Left ventricle myocardium inferior (tissue), 1 donor: ENCODE data around the gene RUNX1. TPM values are rescaled to one million over a fixed set of nuclear protein-coding genes. Genes with fewer than 3 reads are reported as not detected.

Experiments used
- DNase-seq: peaks from one replicate; pipeline ENCODE4 v3.0.0-alpha.2; 2020
- H3K27ac ChIP-seq: fragments of 200-600 bp; replicated peaks from 2 replicates; pipeline ENCODE4 v1.8.0; 2021
- H3K27me3 ChIP-seq: fragments of 200-600 bp; 2 replicates; pipeline ENCODE4 v1.8.0; 2021; ENCODE audit warnings: low read depth
- H3K36me3 ChIP-seq: fragments of 200-600 bp; 2 replicates; pipeline ENCODE4 v1.8.0; 2021
- H3K4me1 ChIP-seq: fragments of 200-600 bp; 2 replicates; pipeline ENCODE4 v1.8.0; 2021
- H3K4me3 ChIP-seq: fragments of 200-600 bp; 2 replicates; pipeline ENCODE4 v1.8.0; 2021; ENCODE audit warnings: mild to moderate bottlenecking, moderate library complexity
- H3K9me3 ChIP-seq: fragments of 200-600 bp; replicated peaks from 2 replicates; pipeline ENCODE4 v1.8.0; 2021
- intact Hi-C: fragments of 100-400 bp; cut with micrococcal nuclease; formaldehyde crosslinking; loops from one replicate; pipeline ENCODE4 v1.11.0; 2022
- total RNA-seq: library from RNA; stranded (reverse); fragmentation: NEBNext Ultra II Directional; extraction: Animal tissue kit (Norgen Biotek cat#: 25700); gene quantifications from one replicate; pipeline ENCODE4 v1.2.1, GENCODE V29; 2021
- TF ChIP-seq, protein P1 (sequence below): fragments of 200-600 bp; IDR thresholded peaks from 2 replicates; pipeline ENCODE4 v1.8.0; 2021; ENCODE audit warnings: antibody characterized with exemption, mild to moderate bottlenecking, borderline replicate concordance
- donor health status: DM: no; HTN: yes; CAD: no; lungs with severe emphysema.

The RUNX1 gene
- total RNA-seq, 1 donor from 2014 or later = 1.5 TPM

DNA sequence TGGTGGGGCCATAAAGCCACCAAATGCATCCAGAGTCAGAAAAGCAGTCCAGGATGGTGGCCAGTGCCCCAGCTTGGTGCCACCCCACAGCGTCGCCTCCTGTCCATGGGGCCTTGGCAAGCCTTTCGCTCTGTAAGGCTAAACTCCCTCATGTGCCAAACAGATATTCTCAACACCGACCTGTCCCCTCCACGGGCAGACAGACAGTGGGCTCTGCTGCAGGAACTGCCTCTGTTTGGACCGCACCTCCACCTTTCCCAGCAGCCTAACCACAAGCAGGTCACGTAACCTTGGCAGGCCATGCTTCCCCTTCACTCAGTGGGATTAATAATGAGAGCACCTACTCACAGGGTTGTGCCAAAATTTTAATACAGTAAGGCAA lies 11.7 kb downstream of the RUNX1 start:
- no peak for DNase-seq
- H3K27me3 ChIP-seq = peaks cover 78% of the 10 kb centered on the region
- H3K9me3 ChIP-seq = no peaks in the 10 kb centered on the region
- TF ChIP-seq, protein P1, sequence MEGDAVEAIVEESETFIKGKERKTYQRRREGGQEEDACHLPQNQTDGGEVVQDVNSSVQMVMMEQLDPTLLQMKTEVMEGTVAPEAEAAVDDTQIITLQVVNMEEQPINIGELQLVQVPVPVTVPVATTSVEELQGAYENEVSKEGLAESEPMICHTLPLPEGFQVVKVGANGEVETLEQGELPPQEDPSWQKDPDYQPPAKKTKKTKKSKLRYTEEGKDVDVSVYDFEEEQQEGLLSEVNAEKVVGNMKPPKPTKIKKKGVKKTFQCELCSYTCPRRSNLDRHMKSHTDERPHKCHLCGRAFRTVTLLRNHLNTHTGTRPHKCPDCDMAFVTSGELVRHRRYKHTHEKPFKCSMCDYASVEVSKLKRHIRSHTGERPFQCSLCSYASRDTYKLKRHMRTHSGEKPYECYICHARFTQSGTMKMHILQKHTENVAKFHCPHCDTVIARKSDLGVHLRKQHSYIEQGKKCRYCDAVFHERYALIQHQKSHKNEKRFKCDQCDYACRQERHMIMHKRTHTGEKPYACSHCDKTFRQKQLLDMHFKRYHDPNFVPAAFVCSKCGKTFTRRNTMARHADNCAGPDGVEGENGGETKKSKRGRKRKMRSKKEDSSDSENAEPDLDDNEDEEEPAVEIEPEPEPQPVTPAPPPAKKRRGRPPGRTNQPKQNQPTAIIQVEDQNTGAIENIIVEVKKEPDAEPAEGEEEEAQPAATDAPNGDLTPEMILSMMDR = no peak
- H3K36me3 ChIP-seq = no peaks in the 10 kb centered on the region
- H3K4me3 ChIP-seq = no peak overlapping the region
- no peak overlapping the region for H3K27ac ChIP-seq
- intact Hi-C loops = no loop called here
- H3K4me1 ChIP-seq = no peaks in the 10 kb centered on the region

DNA sequence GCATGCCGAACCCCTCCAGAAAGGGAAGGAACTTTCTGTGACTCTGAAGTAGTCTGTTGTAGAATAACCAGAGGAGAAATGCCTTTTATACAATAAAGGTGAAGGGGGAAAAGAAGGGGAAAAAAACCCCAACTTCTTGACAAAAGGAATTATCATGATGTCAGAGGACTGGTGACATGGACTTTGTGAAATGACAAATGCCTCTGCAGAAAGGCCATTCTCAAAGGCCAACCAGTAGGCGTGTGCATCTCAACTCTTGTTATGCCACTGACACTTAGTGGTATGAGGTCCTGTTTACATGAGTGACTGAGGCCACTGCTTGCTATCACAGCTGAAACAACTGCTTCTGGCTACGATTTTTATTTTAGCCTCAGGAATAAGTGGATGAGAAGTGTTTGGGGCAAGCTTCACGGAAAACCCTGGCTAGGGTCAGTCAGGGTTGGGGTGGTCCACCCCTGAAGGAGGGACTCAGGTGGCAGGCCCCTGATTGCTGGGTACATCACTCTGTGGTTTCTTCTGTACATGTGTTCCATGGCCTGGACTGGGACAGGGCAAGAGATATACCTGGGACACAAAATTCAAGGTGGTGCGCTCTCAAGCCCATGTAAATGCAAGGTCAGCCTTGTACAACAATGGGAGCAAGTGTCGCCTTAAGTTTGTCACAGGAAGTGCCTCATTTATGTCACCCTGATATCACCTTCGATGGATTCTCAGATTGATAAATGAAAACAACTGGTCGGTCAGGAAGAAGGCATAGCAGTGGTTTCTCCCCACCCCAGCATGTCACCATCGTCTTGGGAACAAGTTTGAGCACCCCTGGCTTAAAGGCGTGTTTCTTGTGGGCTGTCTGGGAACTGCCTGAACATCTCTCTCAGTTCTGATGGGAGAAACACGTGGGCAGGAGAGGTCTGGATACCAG lies 12.4 kb downstream of the RUNX1 start:
- H3K4me1 ChIP-seq = no peaks in the 10 kb centered on the region
- TF ChIP-seq, protein P1 = no peak
- H3K36me3 ChIP-seq = no peaks in the 10 kb centered on the region
- H3K27ac ChIP-seq = no peak overlapping the region
- no peak for DNase-seq
- peaks cover 82% of the 10 kb centered on the region for H3K27me3 ChIP-seq
- H3K9me3 ChIP-seq = no peaks in the 10 kb centered on the region
- H3K4me3 ChIP-seq = no peak overlapping the region
- intact Hi-C loops = no loop called here

DNA sequence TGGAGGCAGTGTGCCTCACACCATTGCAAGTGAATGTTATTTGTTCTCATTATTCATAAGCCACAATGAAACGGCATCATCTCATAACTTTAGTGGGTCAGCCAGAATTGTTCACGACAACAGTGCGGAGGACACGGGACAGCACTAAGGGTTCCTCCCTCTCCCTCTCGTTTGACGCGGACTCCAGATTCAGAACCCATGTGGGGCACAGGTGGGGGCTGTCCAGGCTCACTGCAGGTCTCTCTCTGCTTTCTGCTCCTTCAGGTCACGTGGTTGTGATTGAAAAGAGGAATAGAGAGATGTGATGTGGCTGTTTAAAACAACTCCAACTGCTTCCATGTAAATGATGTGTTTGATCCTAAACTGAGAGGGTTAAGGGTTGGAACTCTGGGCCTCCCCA lies 13.5 kb downstream of the RUNX1 start:
- no peak for DNase-seq

DNA sequence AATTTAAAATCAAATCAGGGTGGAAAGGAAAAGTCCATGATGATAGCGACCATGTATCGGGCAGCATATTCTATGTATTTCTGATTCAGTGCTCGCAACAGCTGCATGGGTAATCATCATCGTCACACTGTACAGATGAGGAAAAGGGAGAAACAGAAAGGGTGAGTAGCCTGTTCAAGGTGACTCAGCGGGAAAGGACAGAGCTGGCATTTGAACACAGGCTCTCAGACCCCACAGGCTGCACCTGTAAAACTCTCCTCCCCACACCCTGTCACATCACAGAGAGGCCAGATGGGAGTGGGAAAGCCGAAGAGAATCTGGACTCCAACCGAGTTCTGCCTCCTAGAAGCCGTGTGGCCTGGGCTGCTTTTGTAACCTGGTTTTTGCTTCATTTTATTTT lies 14.0 kb downstream of the RUNX1 start:
- no peaks in the 10 kb centered on the region for H3K4me1 ChIP-seq
- no peaks in the 10 kb centered on the region for H3K9me3 ChIP-seq
- intact Hi-C loops = no loop called here
- DNase-seq = no peak
- H3K36me3 ChIP-seq = no peaks in the 10 kb centered on the region
- TF ChIP-seq, protein P1 = no peak
- H3K27me3 ChIP-seq = peaks cover 87% of the 10 kb centered on the region
- no peak overlapping the region for H3K27ac ChIP-seq
- no peak overlapping the region for H3K4me3 ChIP-seq

More for the DNA sequence above, 13.5 kb downstream of the RUNX1 start:
- Histone ChIP-seq H3K9me3 (no peaks in the 10 kb centered on the region), H3K27ac (no peak overlapping the region), H3K4me3 (no peak overlapping the region), H3K27me3 (peaks cover 87% of the 10 kb centered on the region), H3K36me3 (no peaks in the 10 kb centered on the region), H3K4me1 (no peaks in the 10 kb centered on the region)
- intact Hi-C loops = no loop called here
- TF ChIP-seq, protein P1 = no peak

DNA sequence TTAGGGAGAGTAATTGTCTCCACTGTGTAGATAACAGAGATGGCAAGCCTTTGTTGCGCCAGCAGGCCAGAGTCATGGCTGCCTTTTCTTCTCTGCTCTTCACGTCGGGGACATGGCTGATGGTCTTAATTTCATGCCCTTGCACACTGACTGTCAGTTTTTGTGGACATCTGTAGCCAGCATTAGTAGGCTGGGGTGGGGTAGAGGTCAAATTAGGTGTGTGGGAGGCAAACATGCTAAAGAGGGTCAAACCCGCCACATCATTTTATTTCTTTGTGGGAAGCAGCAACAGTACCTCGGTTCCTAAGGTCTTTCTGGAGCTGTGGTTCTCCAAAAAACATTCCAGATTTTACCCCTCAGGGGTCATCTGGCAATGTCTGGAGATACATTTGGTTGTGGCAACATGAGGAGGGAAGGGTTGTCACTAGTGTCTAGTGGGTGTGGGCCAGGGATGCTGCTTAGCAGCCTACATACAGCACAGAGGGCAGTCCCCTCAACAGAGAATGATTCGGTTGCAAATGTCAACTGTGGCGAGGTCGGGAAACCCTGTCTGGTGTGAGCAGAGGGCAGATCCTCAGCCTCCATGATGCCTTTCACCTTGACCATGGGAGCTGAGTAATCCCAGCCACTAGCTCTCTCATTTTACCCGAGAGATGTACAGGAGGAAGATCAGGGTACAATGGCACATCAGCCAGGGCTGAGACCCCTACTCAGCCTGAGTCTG lies 14.7 kb downstream of the RUNX1 start:
- Histone ChIP-seq H3K36me3 (no peaks in the 10 kb centered on the region), H3K4me1 (no peaks in the 10 kb centered on the region), H3K27me3 (peaks cover 90% of the 10 kb centered on the region), H3K4me3 (no peak overlapping the region), H3K9me3 (no peaks in the 10 kb centered on the region), H3K27ac (no peak overlapping the region)
- TF ChIP-seq, protein P1 = no peak
- DNase-seq = no peak
- intact Hi-C loops = no loop called here
